Measurements from ENCODE around the gene ATP8B2.

The ATP8B2 gene

DNA sequence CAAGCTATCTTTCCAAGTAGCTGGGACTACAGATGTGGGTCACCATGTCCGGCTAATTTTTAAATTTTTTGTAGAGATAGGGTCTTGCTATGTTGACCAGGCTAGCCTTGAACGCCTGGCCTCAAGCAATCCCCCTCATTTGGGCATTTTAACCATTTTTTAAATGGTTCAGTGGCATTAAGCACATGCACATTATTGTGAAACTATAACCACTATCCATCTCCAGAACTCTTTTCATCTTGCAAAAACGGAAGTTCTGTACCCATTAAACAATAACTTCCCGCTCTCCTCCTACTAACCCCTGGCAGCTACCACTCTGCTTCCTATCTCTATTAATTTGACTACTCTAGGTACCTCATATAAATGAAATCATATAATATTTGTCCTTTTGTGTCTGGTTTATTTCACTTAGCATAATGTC lies 75.1 kb downstream of the ATP8B2 start:
- DNase-seq = no peak

All from NCI-H526 treated with DMSO at 0.1 percent for 48 hours (cell line).